ENCODE results near the gene IFI6. TPM values are rescaled to one million over a fixed set of nuclear protein-coding genes. Genes with fewer than 3 reads are reported as not detected.

IFI6 gene
- total and polyA plus RNA-seq, 2 of the 13 experiments (the other 11 are each of a cell fraction or from before 2014, with no cell fraction given) = 12.9 to 13.2 TPM

DNA sequence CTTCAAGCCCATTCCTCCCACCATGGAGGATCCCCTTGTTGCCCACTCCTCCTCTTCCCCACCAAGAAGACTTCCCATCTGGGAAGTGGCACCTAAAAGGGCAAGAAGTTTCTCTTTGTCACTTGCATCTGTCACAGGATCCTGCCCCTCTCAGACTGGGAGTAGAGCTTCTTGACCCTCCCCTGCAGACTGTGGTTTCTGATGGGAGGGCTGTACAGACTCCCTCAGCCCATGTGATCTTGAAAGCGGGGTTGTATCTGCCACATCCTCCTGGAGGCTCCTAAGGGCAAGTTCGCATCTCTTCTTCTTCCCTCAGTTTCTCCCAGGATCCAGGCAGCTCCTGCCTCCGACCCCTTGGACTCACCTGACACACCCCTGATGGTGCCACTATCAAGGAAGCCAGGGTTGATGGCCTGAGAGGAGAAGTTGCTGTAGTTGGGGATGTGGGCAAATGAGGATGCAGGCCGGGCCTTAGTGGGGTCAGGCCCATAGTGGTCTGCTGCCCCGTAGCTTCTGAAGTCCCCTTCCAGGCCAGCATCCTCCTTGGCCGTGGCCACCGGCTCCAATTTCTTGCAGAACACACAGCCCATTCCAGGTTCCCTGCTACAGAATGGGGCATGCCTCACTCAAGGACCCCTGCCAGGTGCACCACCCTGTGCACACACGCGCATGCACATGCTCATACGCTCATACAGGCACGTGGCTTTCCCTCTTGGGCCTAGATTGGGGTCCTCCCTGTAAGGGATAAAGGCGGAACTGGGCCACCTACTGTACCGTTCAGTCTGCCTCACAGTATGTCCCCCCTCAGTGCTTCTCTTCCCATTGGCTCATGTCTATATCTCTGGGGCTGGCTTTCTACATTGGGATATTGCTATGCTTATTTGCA lies 48.4 kb downstream of the IFI6 start (continued):
- TF ChIP-seq, protein P1, sequence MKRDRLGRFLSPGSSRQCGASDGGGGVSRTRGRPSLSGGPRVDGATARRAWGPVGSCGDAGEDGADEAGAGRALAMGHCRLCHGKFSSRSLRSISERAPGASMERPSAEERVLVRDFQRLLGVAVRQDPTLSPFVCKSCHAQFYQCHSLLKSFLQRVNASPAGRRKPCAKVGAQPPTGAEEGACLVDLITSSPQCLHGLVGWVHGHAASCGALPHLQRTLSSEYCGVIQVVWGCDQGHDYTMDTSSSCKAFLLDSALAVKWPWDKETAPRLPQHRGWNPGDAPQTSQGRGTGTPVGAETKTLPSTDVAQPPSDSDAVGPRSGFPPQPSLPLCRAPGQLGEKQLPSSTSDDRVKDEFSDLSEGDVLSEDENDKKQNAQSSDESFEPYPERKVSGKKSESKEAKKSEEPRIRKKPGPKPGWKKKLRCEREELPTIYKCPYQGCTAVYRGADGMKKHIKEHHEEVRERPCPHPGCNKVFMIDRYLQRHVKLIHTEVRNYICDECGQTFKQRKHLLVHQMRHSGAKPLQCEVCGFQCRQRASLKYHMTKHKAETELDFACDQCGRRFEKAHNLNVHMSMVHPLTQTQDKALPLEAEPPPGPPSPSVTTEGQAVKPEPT (CRISPR knock-in tag; IDR thresholded peaks at IDR 0.05; ENCODE audit: low read depth) = no peak
- no peak for TF ChIP-seq ZBTB25 (CRISPR knock-in tag; IDR thresholded peaks at IDR 0.05)
- no peak for TF ChIP-seq ZSCAN9 (CRISPR knock-in tag; IDR thresholded peaks at IDR 0.05; ENCODE audit: borderline replicate concordance)
- TF ChIP-seq, protein P2, sequence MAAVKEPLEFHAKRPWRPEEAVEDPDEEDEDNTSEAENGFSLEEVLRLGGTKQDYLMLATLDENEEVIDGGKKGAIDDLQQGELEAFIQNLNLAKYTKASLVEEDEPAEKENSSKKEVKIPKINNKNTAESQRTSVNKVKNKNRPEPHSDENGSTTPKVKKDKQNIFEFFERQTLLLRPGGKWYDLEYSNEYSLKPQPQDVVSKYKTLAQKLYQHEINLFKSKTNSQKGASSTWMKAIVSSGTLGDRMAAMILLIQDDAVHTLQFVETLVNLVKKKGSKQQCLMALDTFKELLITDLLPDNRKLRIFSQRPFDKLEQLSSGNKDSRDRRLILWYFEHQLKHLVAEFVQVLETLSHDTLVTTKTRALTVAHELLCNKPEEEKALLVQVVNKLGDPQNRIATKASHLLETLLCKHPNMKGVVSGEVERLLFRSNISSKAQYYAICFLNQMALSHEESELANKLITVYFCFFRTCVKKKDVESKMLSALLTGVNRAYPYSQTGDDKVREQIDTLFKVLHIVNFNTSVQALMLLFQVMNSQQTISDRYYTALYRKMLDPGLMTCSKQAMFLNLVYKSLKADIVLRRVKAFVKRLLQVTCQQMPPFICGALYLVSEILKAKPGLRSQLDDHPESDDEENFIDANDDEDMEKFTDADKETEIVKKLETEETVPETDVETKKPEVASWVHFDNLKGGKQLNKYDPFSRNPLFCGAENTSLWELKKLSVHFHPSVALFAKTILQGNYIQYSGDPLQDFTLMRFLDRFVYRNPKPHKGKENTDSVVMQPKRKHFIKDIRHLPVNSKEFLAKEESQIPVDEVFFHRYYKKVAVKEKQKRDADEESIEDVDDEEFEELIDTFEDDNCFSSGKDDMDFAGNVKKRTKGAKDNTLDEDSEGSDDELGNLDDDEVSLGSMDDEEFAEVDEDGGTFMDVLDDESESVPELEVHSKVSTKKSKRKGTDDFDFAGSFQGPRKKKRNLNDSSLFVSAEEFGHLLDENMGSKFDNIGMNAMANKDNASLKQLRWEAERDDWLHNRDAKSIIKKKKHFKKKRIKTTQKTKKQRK (IDR thresholded peaks at IDR 0.05; ENCODE audit: low read length) = no peak

DNA sequence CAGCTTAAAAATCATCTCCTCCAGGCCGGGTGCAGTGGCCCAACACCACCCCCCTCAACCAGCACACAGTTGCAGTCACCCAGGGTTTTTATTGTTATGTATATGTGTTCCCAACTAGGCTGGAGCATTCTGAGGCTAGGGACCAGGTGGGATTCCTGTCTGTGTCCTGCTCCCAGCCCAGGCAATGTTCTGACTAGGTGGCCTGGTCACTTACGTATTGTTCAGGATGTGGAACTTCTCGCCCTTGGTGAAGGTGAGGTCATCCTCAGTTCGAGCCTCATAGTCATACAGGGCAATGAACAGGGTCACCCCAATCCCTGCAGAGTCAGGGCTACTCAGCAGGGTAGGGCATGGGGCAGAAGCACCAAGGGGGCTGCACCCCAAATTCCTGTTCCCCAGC lies 49.2 kb downstream of the IFI6 start:
- no peak for FAIRE-seq
- no peaks in the 10 kb centered on the region for H3K9me3 ChIP-seq (ENCODE audit: low read length)
- in situ Hi-C loops (cut with HindIII; ENCODE audit: extremely low pct_ligation_motif_present, low pct_unique_long_range_greater_than_20kb) (no loop called here), intact Hi-C loops (cut with micrococcal nuclease; ENCODE audit: unreplicated experiment) (no loop called here)
- peaks cover 0 to 8% of the 10 kb centered on the region in 2 experiments; a peak in 2 of 5 replicates for H3K27me3 ChIP-seq (ENCODE audit: control insufficient read depth in 1 of 2, insufficient read depth in 2 of 2, low read length in 2 of 2)
- H3K27ac ChIP-seq (ENCODE audit: extremely low read length, insufficient read depth, low read length) = no peak overlapping the region
- DNase-seq (ENCODE audit: low spot score) = no peak
- no peaks in the 10 kb centered on the region for H4K20me1 ChIP-seq (ENCODE audit: insufficient read depth, low read length)
- peaks cover 47% of the 10 kb centered on the region for H3K4me1 ChIP-seq (ENCODE audit: insufficient read depth, low read length)
- H3K4me3 ChIP-seq (replicated peaks in 1 of 3; ENCODE audit: insufficient read depth in 1 of 3, low read depth in 2 of 3, low read length in 3 of 3) = no peak overlapping the region
- no peak for ATAC-seq
- ChIA-PET POLR2A (no interaction called here), CTCF (ENCODE audit: low intra/inter-chr PET ratio, low total read pairs) (no interaction called here)
- H3K9ac ChIP-seq (ENCODE audit: insufficient read depth, low read depth, low read length) = no peak overlapping the region
- no TSS peak for BruUV-seq (replicated peaks)
- no peaks in the 10 kb centered on the region for H3K79me2 ChIP-seq (ENCODE audit: insufficient read depth, low read length)
- WGBS (ENCODE audit: low lambda C conversion rate) = 32% methylated on average over 3 of the region's 4 CpGs
- H3K36me3 ChIP-seq (replicated peaks in 1 of 2; ENCODE audit: control insufficient read depth in 1 of 2, insufficient read depth in 2 of 2, low read length in 2 of 2) = no peaks in the 10 kb centered on the region
- no peak overlapping the region for H2AFZ ChIP-seq (ENCODE audit: low read length)
- no peak overlapping the region for H3K4me2 ChIP-seq (ENCODE audit: low read depth, low read length)
- no peak for TF ChIP-seq ATF6 (CRISPR knock-in tag; conservative IDR thresholded peaks at IDR 0.05)
- TF ChIP-seq PHF20 (CRISPR knock-in tag; IDR thresholded peaks at IDR 0.05) = no peak
- TF ChIP-seq NFYC (CRISPR knock-in tag; IDR thresholded peaks at IDR 0.05) = no peak
- TF ChIP-seq, protein P3, sequence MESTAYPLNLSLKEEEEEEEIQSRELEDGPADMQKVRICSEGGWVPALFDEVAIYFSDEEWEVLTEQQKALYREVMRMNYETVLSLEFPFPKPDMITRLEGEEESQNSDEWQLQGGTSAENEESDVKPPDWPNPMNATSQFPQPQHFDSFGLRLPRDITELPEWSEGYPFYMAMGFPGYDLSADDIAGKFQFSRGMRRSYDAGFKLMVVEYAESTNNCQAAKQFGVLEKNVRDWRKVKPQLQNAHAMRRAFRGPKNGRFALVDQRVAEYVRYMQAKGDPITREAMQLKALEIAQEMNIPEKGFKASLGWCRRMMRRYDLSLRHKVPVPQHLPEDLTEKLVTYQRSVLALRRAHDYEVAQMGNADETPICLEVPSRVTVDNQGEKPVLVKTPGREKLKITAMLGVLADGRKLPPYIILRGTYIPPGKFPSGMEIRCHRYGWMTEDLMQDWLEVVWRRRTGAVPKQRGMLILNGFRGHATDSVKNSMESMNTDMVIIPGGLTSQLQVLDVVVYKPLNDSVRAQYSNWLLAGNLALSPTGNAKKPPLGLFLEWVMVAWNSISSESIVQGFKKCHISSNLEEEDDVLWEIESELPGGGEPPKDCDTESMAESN (CRISPR knock-in tag; conservative IDR thresholded peaks at IDR 0.05) = no peak
- TF ChIP-seq CREBL2 (CRISPR knock-in tag; IDR thresholded peaks at IDR 0.05; ENCODE audit: borderline replicate concordance) = no peak
- TF ChIP-seq EHMT2 (IDR thresholded peaks at IDR 0.05; ENCODE audit: borderline replicate concordance, low read depth, low read length) = no peak
